Measurements from ENCODE around the gene STPG1.

The STPG1 gene

DNA sequence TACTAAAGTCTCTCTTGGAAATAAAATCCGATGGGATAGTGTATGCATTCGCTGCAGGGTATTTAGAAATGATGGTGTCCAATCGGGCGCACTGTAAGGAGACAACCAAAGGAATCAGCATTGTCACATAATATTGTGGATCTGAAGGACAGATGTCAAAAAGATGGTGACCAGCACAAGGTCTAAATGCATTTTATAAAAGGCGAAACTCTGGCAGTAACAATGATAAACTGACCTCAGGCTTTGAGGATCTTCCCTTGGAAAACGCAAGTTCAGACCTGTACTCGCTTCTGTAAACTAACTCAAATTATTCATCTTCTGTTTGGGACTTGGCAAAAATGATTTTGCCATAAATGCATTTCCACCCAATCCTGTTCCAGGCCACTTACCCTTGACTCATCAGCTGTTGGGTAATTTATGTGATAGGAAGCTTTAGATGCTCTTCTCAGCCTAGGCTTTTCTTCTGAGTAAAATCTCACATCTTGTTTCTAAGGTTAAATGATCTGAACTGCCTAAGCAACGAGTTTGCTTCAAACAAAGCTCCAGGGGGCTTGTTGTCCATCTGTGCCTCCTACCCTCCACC is 33.8 kb downstream of the STPG1 start:
- TF ChIP-seq ZFX (IDR thresholded peaks at IDR 0.05) = no peak
- TF ChIP-seq, protein P1, sequence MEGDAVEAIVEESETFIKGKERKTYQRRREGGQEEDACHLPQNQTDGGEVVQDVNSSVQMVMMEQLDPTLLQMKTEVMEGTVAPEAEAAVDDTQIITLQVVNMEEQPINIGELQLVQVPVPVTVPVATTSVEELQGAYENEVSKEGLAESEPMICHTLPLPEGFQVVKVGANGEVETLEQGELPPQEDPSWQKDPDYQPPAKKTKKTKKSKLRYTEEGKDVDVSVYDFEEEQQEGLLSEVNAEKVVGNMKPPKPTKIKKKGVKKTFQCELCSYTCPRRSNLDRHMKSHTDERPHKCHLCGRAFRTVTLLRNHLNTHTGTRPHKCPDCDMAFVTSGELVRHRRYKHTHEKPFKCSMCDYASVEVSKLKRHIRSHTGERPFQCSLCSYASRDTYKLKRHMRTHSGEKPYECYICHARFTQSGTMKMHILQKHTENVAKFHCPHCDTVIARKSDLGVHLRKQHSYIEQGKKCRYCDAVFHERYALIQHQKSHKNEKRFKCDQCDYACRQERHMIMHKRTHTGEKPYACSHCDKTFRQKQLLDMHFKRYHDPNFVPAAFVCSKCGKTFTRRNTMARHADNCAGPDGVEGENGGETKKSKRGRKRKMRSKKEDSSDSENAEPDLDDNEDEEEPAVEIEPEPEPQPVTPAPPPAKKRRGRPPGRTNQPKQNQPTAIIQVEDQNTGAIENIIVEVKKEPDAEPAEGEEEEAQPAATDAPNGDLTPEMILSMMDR (conservative IDR thresholded peaks at IDR 0.05) = no peak
- no peak overlapping the region for H3K27ac ChIP-seq

DNA sequence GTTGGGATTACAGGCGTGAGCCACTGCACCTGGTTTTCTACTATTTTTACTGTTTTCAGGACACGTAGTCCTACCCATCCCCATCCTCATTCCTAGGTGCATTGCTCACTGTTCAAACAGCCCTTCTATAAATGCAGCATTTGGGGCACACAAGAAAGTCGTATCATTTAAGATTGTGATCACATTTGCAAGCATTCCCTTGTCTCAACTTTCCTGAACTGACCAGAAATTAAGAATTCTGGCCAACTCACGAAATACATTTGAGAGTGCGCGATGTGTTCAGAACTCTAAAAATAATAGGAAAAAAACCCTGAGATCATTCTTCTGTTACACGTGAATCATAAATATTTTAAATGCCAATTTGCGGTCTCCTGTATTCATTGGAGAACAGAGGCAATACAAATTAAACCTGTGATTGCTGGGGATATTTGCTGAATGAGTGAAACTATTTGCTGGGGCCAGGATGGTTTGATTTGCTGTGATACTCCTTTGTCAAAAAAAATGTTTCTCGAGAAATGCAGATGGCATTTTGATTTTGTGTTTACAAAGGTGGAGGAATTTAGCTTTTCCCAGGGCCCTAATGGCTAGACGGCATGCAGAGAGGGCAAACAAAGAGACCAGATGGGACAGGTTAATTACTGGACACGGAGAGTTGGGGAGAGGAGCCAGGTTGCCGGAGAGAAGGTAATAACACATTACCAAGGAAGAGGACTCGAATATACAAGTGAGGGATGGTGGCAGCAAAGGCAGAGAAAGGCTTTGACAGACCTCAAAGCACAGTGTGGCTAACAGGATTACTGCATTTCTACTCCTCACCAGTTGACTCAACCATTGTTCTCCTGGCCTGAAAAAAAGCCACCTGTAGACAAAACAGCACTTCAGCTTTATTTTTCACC is 38.4 kb downstream of the STPG1 start:
- no peak overlapping the region for H3K27ac ChIP-seq
- TF ChIP-seq, protein P1 (conservative IDR thresholded peaks at IDR 0.05) = no peak
- TF ChIP-seq ZFX (IDR thresholded peaks at IDR 0.05) = no peak

DNA sequence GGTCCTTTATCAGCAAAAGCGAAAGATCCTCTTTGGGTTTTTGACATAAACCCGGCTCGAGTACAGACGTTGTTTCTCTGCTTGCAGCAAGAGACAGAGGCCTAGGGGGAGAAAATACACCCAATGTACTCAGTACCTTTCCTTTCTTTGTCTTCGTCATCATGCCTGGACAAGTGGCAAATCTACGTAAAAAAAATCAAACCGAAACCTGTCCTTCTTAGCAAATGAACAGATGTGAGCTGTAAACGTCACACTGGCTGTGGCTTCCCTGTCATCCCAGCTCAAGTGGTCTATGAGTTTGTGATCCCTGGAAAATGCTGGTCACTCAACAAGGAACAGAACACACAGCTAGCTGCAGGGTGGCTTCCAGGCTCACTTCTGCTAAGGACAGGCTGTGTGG is 39.9 kb downstream of the STPG1 start:
- no peak overlapping the region for H3K27ac ChIP-seq

DNA sequence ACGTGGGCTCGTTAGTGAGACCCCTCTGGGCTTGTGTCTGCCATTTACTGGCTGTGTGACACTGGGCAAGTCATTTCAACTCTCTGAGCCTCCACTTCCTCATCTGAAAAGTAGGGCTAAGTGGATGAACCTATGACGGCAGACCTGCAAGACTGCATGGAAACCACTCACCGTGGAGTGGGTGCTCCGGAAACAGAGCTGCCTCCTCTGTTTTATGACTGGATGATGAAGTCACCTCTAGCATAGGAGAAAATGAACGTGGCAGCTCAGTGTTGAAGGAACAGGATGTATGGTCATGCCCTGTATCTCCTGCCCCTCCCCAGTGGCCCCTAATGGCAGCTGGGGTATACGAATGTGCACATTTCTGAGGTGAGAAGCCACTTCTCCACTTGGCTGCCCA is 40.5 kb downstream of the STPG1 start:
- H3K27ac ChIP-seq = no peak overlapping the region
- TF ChIP-seq, protein P1 (conservative IDR thresholded peaks at IDR 0.05) = no peak
- no peak for TF ChIP-seq ZFX (IDR thresholded peaks at IDR 0.05)

More for the DNA sequence above, 39.9 kb downstream of the STPG1 start:
- no peak for TF ChIP-seq ZFX (IDR thresholded peaks at IDR 0.05)
- TF ChIP-seq, protein P1 (conservative IDR thresholded peaks at IDR 0.05) = no peak

DNA sequence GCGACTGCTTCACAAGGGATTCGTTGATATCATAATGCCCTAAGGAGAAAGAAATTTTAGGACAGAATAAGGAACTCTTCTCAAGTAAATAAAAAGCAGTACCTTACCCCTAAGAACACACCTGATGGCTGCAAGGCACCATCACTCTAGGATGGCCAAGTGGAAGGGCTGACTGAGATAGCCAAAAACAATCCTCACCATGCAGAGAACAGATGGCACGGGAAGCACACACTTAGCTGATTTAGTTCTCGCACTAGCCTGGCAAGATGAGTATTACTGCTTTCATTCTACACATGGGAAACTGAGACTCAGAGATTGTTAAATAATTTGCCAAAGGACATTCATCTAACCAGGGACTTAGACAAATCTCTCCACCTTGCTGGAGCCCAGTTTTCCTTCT is 43.8 kb downstream of the STPG1 start:
- no peak overlapping the region for H3K27ac ChIP-seq
- TF ChIP-seq ZFX (IDR thresholded peaks at IDR 0.05) = no peak
- TF ChIP-seq, protein P1 (conservative IDR thresholded peaks at IDR 0.05) = no peak

DNA sequence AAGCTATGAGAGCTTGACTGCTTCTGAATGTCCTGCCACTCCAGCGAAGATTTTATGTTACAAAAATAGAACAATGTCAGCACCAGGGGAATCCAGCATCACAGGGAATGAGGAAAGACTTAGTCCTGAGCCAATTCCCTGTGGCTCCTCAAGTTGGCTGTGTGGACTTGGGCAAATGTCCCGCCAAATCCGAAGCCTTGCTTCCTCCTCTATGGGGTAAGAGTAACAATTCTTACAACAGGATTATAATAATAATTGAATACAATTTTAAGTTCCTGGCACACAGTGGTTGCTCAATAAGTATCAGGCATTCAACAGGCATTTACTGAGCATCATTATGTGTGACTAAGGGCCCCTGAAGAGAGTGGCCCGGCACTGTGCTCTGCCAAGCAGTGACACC is 44.4 kb downstream of the STPG1 start:
- H3K27ac ChIP-seq = no peak overlapping the region
- no peak for TF ChIP-seq ZFX (IDR thresholded peaks at IDR 0.05)
- TF ChIP-seq, protein P1 (conservative IDR thresholded peaks at IDR 0.05) = no peak

DNA sequence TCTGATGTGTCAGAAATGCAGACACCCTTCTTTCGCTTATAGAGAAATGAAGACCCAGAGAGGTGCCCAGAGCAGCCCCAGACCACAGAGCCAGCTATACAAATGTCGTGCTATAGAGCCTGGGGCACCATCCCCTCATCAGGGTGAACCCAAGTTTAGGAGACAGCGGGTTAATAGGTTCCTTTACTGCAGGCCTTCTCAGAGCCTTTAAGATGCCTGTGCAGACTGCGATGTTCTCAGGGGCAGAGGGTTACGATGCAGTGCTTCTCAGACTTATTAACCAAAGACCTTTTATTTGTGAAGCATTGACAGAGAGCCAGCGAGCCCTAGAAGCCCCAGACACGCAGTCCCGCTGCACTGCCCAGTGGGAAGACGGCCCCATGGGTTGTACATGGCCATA is 46.9 kb downstream of the STPG1 start:
- TF ChIP-seq ZFX (IDR thresholded peaks at IDR 0.05) = no peak
- TF ChIP-seq, protein P1 (conservative IDR thresholded peaks at IDR 0.05) = no peak

More for the DNA sequence above, 46.9 kb downstream of the STPG1 start:
- H3K27ac ChIP-seq = peak overlapping the region; percentile 37; the same call in 1 of the 2 replicates

Data from C4-2B (cell line).